ENCODE data around the gene LY6G6D.
A peak's percentile ranks its signal among the peaks of the same experiment; 100 is the strongest.

LY6G6D gene

DNA sequence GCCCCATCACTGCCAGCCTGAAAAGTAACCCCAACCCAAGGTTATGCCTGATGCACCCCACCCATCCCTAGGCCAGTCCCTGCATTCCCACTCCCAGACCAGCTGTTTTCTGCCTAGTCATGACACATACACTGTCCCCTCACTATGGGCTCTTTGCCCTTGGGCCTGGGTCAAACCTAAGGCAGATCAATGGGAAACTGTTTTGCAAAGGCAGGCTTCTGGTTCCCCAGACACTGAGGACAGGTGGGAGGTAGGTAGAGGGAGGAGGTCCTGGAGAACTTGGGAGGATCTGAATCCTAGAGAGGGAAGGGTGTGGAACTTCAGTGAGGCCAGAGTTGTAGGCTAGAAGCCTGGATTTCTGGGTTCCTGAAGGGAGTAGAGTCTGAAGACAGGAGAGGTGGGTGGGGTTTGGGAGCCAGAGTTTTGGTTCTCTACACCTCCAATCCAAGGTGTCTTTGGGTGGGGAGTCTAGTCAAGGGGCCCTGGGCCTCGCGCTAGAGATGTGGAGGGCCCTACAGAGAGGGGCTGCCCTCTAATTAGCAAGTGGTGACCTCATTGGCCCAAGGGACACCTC, 19.2 kb downstream of the LY6G6D start:
- peak overlapping the region; percentile 98 for H3K4me3 ChIP-seq (ENCODE audit: low read depth, low read length)
- no peaks in the 10 kb centered on the region for H3K27me3 ChIP-seq (ENCODE audit: control insufficient read depth, insufficient read depth, low read length)
- peaks cover 15% of the 10 kb centered on the region for H3K4me1 ChIP-seq (ENCODE audit: control insufficient read depth, insufficient read depth, low read length)
- H3K36me3 ChIP-seq (ENCODE audit: control insufficient read depth, insufficient read depth, low read length), result peaks cover 15% of the 10 kb centered on the region
- no peak overlapping the region for H3K9ac ChIP-seq (ENCODE audit: low read depth, low read length)
- no peaks in the 10 kb centered on the region for H3K9me3 ChIP-seq (ENCODE audit: control insufficient read depth, insufficient read depth, low read length)

DNA sequence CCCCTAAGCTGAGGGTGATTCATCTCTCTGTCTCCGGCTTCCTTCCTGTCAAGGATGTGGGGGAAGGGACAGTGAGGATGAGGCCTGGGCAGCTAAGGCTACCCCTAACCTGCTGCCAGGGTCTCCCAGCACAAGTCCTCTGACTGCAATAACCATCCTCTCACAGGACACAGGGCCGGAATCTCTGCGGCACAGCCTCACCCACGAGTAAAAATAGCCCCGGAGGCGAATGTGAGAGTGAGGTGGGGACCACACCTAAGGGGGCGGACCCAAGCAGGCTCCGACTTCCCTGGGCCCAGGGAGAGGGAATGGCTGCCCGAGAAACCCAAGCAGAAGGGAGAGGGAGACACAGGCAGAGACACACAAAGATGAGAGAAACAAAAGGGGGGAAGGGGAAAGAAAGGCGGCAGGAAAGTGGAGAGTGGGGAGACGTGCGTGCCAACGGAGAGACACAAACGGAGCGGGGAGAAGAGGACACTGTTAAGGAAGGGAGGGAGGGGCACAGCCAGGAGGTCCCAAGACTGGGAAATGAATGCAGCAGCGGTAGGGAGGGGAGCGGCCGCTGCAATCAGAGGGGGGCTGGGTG, 19.8 kb downstream of the LY6G6D start:
- H3K4me1 ChIP-seq (ENCODE audit: control insufficient read depth, insufficient read depth, low read length), result peaks cover 15% of the 10 kb centered on the region
- peak overlapping the region; percentile 98 for H3K4me3 ChIP-seq (ENCODE audit: low read depth, low read length)
- H3K9ac ChIP-seq (ENCODE audit: low read depth, low read length), result peak overlapping the region; percentile 82
- H3K36me3 ChIP-seq (ENCODE audit: control insufficient read depth, insufficient read depth, low read length), result peaks cover 15% of the 10 kb centered on the region
- H3K9me3 ChIP-seq (ENCODE audit: control insufficient read depth, insufficient read depth, low read length), result no peaks in the 10 kb centered on the region
- H3K27me3 ChIP-seq (ENCODE audit: control insufficient read depth, insufficient read depth, low read length), result no peaks in the 10 kb centered on the region

DNA sequence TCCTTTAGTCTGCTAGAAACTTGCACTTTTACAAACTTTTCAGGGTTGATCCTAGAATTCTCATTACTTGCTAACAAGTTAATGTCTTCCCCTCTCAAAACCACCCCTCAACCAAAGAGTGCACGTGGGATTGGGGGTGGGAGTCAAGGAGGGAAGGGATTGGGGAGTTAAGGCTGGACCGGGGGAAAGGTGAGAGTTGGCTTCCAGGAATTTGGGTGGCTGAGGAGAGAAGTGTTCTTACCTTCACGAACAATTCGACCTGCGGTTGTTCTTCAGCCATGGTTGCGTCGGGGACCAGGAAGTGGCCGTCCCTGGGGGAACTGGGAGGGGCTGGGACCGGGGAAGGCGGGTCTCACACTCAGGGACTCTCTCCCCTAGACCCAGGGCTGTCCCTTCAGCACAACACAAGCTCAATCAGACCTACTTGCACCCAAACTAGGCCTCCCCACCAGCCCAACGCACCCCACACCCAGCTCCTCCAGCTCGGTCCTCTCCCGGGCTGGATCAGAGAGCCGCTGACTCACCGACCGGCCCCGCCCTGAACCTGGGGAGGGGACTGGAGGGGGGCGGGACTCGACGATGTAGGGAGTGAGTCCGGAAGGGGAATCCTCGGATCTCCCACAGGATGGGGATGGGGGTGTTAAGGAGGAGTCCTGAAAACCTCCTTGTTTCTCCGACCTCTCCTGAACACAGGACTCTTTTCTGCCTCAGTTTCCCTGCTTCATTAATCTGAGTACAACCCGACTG, 21.0 kb downstream of the LY6G6D start, which contains the start of gene CLIC1:
TSS of gene CLIC1 (minus strand) at position 510 of the 747 bp plus-strand sequence. CDS start at position 280, 230 bp downstream.
- H3K36me3 ChIP-seq (ENCODE audit: control insufficient read depth, insufficient read depth, low read length), result peaks cover 11% of the 10 kb centered on the region

DNA sequence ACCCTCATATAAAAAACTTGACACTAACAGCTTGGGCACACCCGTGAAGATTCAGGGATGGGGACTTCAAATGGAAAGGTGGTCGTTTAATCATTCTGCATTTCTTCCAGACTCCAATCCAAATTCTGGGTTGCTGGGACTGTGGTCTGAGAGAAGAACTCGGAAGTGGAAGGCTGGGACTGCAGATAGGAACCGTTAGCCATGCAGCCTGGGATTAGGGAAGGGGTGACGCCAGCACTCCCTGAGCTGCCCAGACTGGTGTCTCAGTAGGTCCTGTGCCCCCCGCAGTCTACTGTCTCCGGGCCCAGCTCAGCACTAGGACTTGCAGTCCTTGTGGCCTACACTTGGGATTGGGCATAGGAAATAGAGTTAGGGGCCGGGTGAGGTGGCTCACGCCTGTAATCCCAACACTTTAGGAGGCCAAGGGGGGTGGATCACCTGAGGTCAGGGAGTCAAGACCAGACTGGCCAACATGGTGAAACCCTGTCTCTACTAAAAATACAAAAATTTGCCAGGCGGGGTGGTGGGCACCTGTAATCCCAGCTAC, 21.7 kb downstream of the LY6G6D start:
- peaks cover 19% of the 10 kb centered on the region for H3K4me1 ChIP-seq (ENCODE audit: control insufficient read depth, insufficient read depth, low read length)
- no peak overlapping the region for H3K9ac ChIP-seq (ENCODE audit: low read depth, low read length)
- peaks cover 13% of the 10 kb centered on the region for H3K36me3 ChIP-seq (ENCODE audit: control insufficient read depth, insufficient read depth, low read length)

More for the DNA sequence above, 21.0 kb downstream of the LY6G6D start, which contains the start of gene CLIC1:
- H3K4me1 ChIP-seq (ENCODE audit: control insufficient read depth, insufficient read depth, low read length), result peaks cover 19% of the 10 kb centered on the region
- H3K9me3 ChIP-seq (ENCODE audit: control insufficient read depth, insufficient read depth, low read length), result no peaks in the 10 kb centered on the region
- H3K27me3 ChIP-seq (ENCODE audit: control insufficient read depth, insufficient read depth, low read length), result no peaks in the 10 kb centered on the region
- peak within 1 kb of the TSS; percentile 98 for H3K4me3 ChIP-seq (ENCODE audit: low read depth, low read length)
- peak within 1 kb of the TSS; percentile 82 for H3K9ac ChIP-seq (ENCODE audit: low read depth, low read length)

DNA sequence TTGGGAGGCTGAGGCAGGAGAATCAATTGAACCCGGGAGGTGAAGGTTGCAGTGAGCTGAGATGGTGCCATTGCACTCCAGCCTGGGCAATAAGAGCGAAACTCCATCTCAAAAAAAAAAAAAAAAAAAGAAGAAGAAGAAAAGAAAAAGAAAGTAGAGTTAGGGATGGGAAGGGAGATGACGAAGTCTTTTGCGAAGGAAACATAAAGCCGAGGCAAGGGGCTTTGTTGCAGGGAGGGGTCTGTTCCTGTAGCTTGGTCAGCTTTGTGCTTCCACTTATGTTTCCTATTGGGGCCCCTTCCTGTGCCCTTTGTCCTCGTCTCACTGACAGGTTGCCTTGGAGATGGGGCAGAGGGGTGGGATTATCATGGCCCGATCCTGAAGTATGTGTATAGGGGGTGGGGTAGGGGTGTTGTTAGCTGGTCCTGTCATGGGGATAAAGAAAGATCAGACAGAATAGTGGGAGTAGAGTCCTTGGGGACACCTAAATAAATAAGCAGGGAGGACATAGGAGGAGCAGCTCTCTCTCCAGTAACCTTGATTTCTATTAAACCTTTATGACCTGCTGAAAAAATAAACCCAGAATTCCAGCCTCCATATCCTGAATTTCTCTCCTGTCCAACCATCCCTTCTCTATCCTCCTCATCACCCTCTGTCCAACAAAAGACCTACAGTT, 22.3 kb downstream of the LY6G6D start:
- H3K36me3 ChIP-seq (ENCODE audit: control insufficient read depth, insufficient read depth, low read length), result peaks cover 17% of the 10 kb centered on the region
- no peaks in the 10 kb centered on the region for H3K9me3 ChIP-seq (ENCODE audit: control insufficient read depth, insufficient read depth, low read length)
- no peak overlapping the region for H3K9ac ChIP-seq (ENCODE audit: low read depth, low read length)
- peaks cover 19% of the 10 kb centered on the region for H3K4me1 ChIP-seq (ENCODE audit: control insufficient read depth, insufficient read depth, low read length)
- no peaks in the 10 kb centered on the region for H3K27me3 ChIP-seq (ENCODE audit: control insufficient read depth, insufficient read depth, low read length)
- H3K4me3 ChIP-seq (ENCODE audit: low read depth, low read length), result peak overlapping the region; percentile 31

More for the DNA sequence above, 21.7 kb downstream of the LY6G6D start:
- peak overlapping the region; percentile 98 for H3K4me3 ChIP-seq (ENCODE audit: low read depth, low read length)
- H3K9me3 ChIP-seq (ENCODE audit: control insufficient read depth, insufficient read depth, low read length), result no peaks in the 10 kb centered on the region
- no peaks in the 10 kb centered on the region for H3K27me3 ChIP-seq (ENCODE audit: control insufficient read depth, insufficient read depth, low read length)

DNA sequence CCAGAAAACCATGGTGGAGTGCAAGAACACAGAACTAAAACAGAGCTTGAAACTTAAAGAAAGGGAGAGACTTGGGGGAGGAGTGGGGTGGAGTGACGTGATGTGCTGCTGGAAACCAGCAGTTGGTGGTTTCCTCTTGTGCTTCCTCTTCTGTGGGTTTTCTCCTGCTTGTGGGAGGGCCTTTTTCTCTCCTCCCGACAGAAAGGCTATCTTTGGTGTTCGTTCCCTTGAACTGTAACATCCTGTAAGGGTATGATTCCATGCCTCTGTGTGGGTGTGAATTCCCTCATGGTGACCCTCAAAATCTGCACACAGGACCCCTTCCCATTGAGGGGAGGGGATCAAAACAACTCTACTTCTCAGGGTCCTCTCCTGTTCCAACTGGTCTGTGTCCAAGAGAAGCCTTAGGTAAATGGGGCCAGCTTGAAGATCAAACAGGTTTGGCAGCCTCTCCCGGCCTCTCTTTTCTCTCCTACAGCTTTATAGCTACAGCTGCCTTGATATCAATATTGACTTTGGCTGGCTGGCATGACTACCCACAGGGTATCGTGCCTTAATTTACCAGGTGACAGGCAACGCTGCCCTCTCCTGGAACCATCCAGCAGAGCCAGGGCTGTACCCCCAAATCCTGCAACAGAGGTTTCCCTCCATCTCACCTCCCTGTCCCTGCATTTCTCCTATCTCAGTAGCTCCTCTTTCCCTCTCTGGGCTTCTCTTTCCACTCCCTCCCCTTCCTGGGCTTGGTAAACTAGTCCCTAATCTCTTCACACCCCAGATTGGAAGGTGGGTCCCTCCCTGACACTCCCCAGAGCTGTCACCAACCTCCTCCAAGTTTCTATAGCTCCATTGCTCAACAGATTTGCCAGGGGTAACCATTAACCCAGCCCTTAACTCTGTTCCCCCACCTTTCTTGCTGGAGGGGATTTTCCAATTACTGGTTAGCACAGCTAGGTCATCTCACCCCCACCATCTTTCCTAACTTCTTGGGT, 23.1 kb downstream of the LY6G6D start:
- H3K27me3 ChIP-seq (ENCODE audit: control insufficient read depth, insufficient read depth, low read length), result no peaks in the 10 kb centered on the region
- peaks cover 19% of the 10 kb centered on the region for H3K4me1 ChIP-seq (ENCODE audit: control insufficient read depth, insufficient read depth, low read length)
- peak overlapping the region; percentile 31 for H3K4me3 ChIP-seq (ENCODE audit: low read depth, low read length)
- H3K9me3 ChIP-seq (ENCODE audit: control insufficient read depth, insufficient read depth, low read length), result no peaks in the 10 kb centered on the region
- no peak overlapping the region for H3K9ac ChIP-seq (ENCODE audit: low read depth, low read length)
- peaks cover 17% of the 10 kb centered on the region for H3K36me3 ChIP-seq (ENCODE audit: control insufficient read depth, insufficient read depth, low read length)

DNA sequence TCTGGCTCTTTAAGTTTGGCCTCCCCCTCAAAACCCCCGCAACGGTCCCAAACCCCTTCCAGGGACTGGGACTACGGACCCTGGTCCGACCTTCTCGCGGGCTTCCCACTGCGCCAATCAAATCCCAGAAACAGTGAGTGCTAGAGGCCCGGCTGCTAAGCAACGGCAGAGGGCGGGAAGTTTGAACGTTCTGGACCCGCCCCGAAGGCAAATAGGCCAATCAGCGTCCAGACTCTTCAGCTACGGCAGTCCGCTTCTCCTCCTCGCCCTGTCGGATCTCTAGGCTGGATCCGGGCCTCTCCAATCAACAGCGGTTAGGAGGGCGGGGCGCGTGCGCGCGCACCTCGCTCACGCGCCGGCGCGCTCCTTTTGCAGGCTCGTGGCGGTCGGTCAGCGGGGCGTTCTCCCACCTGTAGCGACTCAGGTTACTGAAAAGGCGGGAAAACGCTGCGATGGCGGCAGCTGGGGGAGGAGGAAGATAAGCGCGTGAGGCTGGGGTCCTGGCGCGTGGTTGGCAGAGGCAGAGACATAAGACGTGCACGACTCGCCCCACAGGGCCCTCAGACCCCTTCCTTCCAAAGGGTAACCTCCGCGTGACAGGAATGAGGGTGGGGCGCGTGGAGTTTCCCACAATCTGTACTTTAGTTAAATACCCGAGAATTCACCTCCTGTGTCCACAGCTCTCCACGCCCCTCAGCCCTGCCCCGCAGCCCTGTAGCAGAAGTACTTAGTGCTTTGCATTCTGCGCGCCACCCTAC, 24.7 kb downstream of the LY6G6D start, which contains the start of gene MSH5:
TSS of gene MSH5 (plus strand) at position 367 of the 758 bp plus-strand sequence. CDS start 462 bp downstream, outside the sequence.
- H3K4me3 ChIP-seq (ENCODE audit: low read depth, low read length), result peak within 1 kb of the TSS; percentile 85
- H3K4me1 ChIP-seq (ENCODE audit: control insufficient read depth, insufficient read depth, low read length), result peaks cover 14% of the 10 kb centered on the region
- peak within 1 kb of the TSS; percentile 93 for H3K9ac ChIP-seq (ENCODE audit: low read depth, low read length)
- H3K36me3 ChIP-seq (ENCODE audit: control insufficient read depth, insufficient read depth, low read length), result peaks cover 8% of the 10 kb centered on the region
- no peaks in the 10 kb centered on the region for H3K9me3 ChIP-seq (ENCODE audit: control insufficient read depth, insufficient read depth, low read length)
- no peaks in the 10 kb centered on the region for H3K27me3 ChIP-seq (ENCODE audit: control insufficient read depth, insufficient read depth, low read length)

DNA sequence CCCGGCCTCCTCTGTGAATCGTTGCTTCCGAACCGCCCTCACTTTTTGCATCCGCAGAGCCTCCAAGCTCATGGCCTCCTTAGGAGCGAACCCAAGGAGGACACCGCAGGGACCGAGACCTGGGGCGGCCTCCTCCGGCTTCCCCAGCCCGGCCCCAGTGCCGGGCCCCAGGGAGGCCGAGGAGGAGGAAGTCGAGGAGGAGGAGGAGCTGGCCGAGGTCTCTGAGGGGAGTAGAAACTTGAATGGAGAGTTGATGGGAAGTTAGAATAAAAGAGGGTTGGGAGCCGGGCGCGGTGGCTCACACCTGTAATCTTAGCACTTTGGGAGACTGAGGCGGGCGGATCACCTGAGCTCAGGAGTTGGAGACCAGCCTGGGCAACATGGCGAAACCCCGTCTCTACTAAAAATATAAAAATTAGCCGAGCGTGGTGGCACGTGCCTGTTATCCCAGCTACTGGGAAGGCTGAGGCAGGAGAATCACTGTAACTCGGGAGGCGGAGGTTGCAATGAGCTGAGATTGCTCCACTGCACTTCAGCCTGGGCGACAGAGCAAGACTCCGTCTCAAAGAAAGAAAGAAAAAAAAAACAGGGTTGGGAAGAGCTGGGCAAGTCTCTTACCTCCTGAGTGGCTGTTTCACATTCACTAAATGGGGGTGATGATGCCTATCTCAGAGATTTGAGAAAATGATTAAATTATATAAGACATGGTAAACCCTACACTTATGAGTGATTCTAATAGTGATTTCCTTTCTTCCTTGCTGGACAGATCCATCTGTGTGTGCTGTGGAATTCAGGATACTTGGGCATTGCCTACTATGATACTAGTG, 25.5 kb downstream of the LY6G6D start:
- Histone ChIP-seq H3K9ac (ENCODE audit: low read depth, low read length) (peak overlapping the region; percentile 93), H3K9me3 (ENCODE audit: control insufficient read depth, insufficient read depth, low read length) (no peaks in the 10 kb centered on the region), H3K27me3 (ENCODE audit: control insufficient read depth, insufficient read depth, low read length) (no peaks in the 10 kb centered on the region), H3K36me3 (ENCODE audit: control insufficient read depth, insufficient read depth, low read length) (peaks cover 8% of the 10 kb centered on the region), H3K4me3 (ENCODE audit: low read depth, low read length) (peak overlapping the region; percentile 85), H3K4me1 (ENCODE audit: control insufficient read depth, insufficient read depth, low read length) (peaks cover 14% of the 10 kb centered on the region)

DNA sequence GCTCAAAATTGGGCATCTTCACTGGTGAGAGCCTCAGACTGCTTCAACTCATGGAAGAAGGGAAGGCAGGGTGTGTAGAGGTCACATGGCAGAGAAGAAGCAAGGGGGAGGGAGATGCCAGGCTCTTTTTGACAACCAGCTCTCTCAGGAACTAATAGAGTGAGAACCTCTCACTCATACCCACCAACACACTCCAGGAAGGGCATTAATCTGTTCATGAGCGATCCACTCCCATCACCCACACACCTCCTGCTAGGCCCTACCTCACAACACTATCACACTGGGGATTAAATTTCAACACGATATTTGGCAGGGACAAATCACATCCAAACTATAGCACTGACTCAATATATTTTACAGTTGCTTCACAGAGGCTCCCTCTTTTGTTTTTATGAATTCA, 26.7 kb downstream of the LY6G6D start:
- Histone ChIP-seq H3K4me1 (ENCODE audit: control insufficient read depth, insufficient read depth, low read length) (peaks cover 11% of the 10 kb centered on the region), H3K4me3 (ENCODE audit: low read depth, low read length) (no peak overlapping the region)

More for the DNA sequence above, 26.7 kb downstream of the LY6G6D start:
- Histone ChIP-seq H3K36me3 (ENCODE audit: control insufficient read depth, insufficient read depth, low read length) (peaks cover 8% of the 10 kb centered on the region), H3K9me3 (ENCODE audit: control insufficient read depth, insufficient read depth, low read length) (no peaks in the 10 kb centered on the region), H3K27me3 (ENCODE audit: control insufficient read depth, insufficient read depth, low read length) (no peaks in the 10 kb centered on the region), H3K9ac (ENCODE audit: low read depth, low read length) (no peak overlapping the region)

All from iPS-15b (cell line).